GM12873 (cell line): ENCODE measurements around the gene ZNF408.

Experiments used
- CTCF ChIP-seq: IDR thresholded peaks from 2 replicates; pipeline ENCODE4 v1.5.1; 2012; ENCODE audit warnings: low read depth, mild to moderate bottlenecking, moderate library complexity, low read length, control low read depth; ENCODE audit not compliant: insufficient read depth; ENCODE audit errors: missing control alignments

ZNF408 gene

GRCh38 chr11:46719543-46720218, 18.9 kb downstream of the ZNF408 start:
- TF ChIP-seq CTCF, result no peak

DNA sequence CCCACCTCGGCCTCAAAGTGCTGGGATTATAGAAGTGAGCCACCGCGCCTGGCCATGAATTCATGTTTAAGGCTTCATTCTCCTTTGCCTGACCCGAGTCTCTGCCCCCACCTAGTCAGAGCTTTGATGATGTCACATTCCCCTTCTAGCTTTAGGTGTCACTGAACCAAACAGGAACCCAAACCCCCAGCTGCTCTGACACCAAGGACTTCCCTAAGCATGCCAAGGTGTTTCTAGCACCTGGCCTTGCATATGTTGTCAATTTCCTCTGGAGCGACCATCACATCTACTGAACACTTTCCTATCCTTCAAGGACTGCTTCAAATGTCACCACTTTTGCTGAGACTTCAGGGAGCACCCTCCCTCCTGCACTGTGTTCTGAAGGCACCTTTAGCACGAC, 20.5 kb downstream of the ZNF408 start:
- TF ChIP-seq CTCF, result no peak

GRCh38 chr11:46722566-46723358, 21.9 kb downstream of the ZNF408 start:
- TF ChIP-seq CTCF, result no peak

DNA sequence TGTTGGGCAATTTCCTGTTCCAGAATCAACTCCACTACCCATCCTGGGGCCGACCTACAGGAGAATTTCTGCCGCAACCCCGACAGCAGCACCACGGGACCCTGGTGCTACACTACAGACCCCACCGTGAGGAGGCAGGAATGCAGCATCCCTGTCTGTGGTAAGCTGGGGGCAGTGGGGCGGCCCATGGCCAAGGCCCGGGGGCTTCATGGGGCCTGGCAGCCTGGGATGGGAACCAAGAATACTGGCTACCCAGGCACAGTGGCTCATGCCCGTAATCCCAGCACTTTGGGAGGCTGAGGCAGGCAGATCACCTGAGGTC, 22.5 kb downstream of the ZNF408 start:
- TF ChIP-seq CTCF, result no peak

- no peak for TF ChIP-seq CTCF
These were observed 23.3 kb downstream of the ZNF408 start for GRCh38 chr11:46724088-46724487.

GRCh38 chr11:46725338-46726205, 24.7 kb downstream of the ZNF408 start:
- no peak for TF ChIP-seq CTCF
